Activated CD8-positive, alpha-beta memory T cell treated with anti-CD3 and anti-CD28 coated beads, Interleukin-2, amount 50 U/mL, for 24 hours (primary cell): Measurements from ENCODE around the gene RASL10B.
"Not testable (repeated sequence)": the region's sequence is repeated elsewhere in the genome, so short reads cannot be mapped to it uniquely, and the experiment has no call there.

ENCODE experiments used
- DNase-seq: peaks from one replicate; pipeline ENCODE4 v3.0.0-alpha.2; 2020; ENCODE audit errors: extremely low read depth

RASL10B gene, protein sequence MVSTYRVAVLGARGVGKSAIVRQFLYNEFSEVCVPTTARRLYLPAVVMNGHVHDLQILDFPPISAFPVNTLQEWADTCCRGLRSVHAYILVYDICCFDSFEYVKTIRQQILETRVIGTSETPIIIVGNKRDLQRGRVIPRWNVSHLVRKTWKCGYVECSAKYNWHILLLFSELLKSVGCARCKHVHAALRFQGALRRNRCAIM

DNA sequence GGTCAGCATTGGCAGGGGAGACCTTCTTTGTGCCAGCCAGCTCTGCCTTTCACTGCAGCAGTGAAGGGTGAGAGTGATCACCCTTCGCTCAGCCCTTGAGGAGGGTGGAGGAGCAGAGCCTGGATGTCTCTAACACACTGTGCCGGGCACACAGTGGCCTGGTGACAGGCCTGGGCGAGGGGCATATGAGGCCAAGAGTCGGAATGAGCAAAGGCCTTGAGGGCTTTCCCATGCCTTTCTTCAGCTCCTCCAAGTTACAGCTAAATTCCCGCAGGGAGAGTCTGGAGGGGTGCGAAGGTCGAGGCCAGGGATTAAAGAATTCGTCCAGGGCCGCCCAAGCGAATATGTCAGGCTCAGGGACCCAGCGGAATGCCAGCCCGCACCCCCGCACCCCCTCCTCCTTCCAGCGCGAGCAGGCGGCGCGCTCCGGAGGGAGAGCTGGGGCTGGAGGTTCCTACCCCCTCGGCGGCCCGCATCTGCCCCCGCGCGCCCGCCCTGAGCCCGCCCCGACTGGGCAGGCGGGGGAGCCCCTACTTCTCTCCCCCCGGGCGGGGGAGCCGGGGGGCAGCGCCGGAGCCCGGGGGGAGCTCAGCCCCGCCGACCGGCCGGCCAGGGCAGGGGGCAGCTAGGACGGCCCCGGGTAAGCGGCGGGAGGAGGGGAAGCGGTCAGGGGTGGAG lies at the start of gene RASL10B:
Gene RASL10B (plus strand): TSS at position 401 of the 678 bp plus-strand sequence. CDS start 3,546 bp downstream, outside the sequence.
- DNase-seq, result no peak

DNA sequence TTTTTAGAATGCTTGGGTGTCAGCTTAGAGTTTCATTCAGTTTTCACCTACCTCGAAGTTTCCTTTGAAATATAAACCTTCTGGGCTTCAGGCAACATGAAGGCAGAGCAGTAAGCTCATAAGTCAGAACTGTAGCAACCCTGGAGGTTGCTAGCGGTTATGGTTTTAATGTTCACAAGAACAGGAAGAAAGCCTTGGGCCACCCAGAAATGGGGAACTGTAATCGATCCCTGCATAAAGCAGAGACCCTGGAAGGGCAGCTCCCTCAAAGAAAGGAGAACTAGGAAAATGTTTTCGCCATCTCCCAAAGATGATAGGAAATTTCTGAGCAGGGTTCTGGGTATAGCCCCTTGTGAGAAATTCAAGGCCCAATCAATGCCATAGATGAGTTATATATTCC lies 47.8 kb upstream of the RASL10B start:
- DNase-seq, result no peak

DNA sequence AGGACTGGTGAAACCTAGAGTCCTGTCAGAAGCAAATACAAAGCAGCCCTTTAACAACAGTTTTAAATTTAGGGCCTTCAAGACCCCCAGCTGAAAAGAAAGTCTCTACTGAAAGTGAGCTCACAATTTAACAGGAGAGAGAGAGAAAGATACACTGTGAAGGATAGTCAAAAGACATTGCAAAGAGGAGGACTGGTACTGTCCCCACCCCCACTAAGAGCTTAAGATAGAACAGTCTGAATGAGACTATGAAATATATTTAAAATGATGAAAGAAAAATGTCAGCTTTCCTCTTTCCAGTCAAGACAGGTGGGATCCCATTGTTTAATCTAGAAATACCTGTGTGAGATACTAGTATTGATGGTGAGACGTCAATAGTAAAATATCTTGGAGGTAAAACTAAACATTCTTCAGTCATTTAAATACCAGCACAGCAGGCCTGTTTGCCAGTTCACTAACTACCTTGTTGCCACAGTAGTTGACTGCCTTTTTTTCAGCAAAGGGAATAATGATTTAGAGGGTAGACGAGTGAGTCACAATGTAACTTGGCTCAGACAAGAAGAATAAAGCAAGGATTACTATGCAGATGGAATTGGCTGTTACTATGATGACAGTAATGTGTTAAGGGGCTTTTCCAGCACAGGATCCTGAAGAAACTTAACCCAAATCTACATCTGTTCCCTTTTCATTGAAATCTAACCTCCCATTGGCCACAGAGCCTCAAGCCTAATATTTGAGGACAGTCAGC lies 47.2 kb upstream of the RASL10B start:
- DNase-seq, result no peak

DNA sequence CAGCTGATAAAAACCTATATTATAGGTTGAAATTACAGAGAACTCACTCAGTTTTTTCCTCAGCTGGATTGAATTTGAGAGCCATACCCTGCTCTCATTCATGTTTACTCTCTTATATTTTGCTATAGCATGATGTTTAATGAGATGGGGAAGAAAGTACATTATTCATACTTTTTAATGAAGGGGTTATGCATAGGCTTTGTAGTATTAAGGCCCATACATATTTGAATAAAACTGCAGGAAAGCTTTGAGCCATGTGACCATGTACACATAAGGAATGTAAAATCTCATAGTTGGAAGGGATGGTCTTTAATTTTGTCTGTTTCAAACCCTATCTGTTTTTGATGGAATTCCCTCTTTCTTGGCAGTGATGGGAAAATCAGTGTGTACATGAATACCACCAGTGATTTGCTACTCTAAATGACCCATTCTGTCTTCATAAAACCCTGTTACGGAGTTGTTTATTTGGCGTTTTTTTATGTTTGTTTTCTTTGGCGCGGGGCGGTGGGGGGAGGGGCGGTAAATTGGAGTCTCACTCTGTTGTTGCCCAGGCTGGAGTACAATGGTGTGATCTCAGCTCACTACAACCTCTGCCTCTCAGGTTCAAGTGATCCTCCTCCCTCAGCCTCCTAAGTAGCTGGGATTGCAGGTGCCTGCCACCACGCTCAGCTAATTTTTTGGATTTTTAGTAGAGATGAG lies 38.8 kb upstream of the RASL10B start:
- no peak for DNase-seq

DNA sequence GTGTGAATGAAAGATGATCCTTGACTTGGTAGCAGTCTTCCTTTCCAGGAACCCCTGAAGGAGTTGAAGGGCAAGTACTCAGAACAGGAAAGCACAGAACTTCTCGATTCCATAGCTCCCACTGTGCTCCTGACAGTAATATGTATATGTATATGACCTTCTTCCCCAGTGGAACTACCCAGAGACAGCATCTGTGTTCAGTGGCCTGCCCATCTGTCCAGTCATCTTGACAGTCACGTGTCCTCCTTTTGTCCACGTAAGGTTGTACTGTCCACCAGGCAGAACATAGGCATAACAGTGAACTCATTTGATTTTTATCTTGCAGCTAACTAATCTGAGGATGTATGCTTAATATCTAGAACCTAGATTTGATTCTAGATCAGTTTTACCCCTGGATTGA lies 37.8 kb upstream of the RASL10B start:
- DNase-seq, result no peak

DNA sequence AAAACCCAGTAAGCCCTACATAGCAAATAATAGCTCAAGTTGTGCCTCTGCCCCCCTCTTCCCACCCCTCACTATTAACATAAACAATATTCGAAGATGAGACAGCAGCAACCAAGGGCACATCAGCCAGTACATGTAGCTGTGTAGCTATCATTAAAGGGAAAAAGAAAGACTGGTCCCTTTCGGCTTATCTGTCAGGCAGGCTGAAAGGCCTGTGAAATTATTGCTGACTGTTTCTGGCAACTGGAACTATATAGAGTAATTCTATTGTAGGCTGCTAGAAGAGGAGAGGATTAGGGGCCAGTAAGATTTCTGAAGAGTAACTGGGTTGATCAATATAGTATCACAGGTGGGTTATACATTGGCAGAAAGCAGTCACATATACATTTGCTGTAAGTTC lies 36.5 kb upstream of the RASL10B start:
- DNase-seq, result no peak

DNA sequence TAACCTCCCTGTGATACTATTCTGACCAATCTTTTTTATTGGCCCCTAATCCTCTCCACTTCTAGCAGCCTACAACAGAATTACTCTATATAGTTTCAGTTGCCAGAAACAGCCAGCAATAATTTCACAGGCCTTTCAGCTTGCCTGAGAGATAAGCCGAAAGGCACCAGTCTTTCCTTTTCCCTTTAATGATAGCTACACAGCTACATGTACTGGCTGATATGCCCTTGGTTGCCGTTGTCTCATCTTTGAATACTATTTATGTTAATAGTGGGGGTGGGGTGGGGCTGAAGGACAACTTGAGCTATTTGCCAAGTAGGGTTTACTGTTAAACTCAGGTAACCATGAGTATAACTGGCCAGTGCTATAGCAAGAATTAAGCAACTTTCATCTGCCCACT lies 35.8 kb upstream of the RASL10B start:
- no peak for DNase-seq

DNA sequence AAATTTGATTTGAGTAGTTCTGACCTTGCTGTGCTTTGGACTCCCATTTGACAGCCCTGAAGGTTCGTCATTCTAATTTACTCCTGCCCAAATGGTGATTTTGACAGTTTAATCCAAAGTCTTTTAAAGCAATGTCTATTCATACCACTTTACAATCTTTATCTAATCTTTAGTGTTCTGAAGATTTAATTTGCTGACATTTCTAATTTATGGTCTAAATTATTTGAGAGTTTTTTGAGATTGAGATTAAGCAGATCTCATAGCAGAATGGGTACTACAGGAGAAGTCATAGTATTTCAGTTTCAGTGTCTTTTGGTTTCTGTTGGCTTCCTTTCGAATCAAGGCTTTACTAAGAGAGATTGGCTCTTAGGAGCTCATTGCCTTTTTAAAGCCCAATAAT lies 32.6 kb upstream of the RASL10B start:
- no peak for DNase-seq

DNA sequence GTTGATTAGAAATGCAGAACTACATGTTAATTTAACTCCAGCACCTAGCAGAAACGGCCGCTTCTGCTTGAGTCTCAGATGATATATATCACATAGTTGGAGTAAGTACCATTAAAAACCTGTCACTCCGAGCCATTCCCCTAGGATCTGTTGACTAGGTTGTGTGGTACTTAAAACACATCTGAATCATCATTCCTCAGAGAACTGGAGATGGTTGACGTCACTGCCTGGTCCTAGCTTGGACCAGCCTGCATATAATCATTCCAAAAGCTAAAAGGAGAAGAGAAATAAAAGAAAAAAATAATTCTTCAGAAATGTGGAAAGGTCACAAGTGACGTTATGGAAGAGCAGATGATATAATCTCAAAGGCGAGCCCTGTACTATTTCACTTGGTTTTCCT lies 31.3 kb upstream of the RASL10B start:
- no peak for DNase-seq

DNA sequence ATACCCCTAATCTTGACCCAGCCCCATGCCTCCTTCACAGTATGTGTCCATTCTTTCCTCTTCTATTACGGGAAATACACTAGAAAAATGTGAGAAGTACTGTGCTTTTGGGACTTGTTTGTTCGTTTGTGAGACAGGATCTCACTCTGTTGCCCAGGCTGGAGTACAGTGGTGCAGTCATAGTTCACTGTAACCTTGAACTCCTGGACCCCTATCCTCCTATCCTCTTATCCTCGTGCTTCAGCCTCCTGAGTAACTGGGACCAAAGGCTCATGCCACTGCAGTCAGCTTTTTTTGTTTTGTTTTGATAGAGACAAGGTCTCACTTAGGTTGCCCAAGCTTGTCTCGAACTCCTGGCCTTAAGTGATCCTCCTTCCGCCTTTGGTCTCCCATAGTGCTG lies 29.9 kb upstream of the RASL10B start:
- no peak for DNase-seq

DNA sequence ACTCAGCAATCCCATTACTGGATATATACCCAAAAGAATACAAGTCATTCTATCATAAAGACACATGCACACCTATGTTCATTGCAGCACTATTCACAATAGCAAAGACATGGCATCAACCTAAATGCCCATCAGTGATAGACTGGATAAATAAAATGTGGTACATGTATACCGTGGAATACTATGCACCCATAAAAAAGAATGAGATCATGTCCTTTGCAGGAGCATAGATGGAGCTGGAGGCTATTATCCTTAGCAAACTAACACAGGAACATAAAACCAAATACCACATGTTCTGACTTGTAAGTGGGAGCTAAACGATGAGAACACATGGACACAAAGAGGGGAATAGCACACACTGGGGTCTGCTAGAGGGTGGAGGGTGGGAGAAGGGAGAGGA lies 28.1 kb upstream of the RASL10B start:
- DNase-seq, result not testable (repeated sequence)

DNA sequence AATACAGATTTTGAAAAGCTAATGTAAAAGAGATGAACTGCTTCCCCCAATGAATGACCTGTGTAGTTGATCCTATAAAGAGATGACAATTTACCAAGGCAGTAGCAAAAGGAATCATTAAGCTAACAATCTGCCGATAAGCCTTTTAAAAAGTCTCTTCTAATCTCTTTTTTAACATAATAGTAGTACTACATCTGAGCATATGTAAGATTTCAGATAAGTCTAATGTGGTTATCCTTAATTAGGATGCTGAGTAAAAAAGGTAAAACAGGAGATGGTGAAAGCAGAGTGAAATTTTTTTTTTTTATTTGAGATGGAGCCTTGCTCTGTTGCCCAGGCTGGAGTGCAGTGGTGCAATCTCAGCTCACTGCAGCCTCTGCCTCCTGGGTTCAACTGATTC lies 26.2 kb upstream of the RASL10B start:
- no peak for DNase-seq

DNA sequence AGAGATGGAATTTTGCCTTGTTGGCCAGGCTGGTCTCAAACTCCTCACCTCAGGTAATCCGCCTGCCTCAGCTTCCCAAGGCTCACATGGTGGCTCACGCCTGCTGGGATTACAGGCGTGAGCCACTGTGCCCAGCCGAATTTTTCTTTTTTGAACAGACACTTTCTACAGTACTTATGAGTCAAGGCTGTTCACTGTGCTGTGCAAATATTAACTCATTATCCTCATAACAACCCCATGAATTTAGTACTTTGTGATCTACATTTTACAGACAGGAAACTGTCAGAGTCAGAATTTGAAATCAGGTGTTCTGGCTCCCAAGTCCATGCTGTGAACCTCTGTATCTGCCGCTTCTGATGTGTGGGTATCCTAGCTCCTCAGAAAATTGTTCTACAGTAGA lies 25.7 kb upstream of the RASL10B start:
- no peak for DNase-seq

DNA sequence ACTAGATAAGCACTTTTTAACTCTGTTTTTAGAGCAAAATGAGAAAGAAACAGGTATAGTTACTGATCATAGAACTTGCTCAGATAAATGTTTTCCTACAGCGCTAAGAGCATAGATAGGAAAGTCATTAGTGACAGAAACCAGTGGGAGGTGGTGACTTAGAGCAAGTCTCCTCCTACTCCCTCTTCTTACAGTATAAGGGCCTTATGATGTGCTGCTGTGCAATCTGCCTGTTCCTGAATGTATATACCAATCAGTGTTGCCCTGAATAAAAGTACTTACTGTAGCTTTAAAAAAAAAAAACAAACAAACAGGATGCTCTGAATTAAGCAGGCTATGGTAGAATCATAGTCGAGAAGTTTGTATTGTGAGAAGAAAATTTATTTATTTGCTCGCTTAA lies 23.3 kb upstream of the RASL10B start:
- DNase-seq, result no peak

DNA sequence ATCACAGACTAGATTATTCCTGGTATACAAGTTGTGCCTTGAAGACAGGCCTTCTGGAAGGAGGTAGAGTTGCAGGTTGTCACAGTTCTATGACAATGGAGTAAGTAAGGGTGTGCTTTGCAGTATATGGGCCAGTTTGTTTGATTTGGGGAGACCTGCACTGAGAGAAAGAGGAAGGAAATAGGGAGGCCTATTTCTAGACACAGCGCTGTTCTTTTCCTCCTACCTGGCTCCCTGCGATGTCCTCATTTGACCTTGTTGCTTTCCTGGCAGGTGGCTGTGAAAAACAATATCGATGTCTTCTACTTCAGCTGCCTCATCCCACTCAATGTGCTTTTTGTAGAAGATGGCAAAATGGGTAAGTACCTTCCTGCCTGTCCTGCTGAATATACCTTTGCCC lies 22.5 kb upstream of the RASL10B start:
- no peak for DNase-seq

DNA sequence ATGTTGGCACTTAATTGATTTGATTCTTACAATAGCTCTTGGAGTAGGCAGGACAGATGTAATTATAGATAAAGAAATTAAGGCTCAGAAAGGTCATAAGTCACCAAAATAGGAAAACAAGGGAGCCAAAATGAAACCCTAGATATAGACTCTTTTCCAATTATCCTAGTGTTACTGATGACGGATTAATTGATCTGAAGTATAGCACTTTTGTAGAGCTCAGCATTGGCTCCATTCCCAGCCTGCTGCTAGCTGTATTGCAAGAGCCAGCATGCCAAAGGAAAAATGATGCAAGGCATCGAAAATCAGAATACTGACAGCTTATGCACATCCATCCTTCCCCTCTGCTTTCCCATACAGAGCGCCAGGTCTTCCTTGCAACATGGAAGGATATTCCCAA lies 21.6 kb upstream of the RASL10B start:
- DNase-seq, result no peak

DNA sequence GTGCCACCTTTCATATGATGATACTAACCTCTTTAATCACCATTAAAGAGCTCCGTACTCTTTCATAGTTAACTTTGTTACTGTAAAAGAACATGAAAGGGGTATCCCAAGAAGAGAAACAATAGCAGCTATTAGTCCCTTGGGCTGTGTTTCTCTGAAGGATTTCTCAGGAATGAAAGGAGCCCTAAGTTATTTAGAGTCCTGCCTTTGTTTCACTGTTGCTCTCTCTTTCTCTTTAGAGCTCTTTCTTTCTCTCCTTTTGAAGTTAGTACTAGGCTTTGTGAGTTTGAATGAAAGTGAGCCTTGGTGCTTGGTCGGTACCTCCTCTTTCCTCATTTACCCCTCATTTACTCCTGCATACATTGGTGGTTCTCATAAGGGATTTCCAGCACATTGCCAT lies 20.5 kb upstream of the RASL10B start:
- no peak for DNase-seq

DNA sequence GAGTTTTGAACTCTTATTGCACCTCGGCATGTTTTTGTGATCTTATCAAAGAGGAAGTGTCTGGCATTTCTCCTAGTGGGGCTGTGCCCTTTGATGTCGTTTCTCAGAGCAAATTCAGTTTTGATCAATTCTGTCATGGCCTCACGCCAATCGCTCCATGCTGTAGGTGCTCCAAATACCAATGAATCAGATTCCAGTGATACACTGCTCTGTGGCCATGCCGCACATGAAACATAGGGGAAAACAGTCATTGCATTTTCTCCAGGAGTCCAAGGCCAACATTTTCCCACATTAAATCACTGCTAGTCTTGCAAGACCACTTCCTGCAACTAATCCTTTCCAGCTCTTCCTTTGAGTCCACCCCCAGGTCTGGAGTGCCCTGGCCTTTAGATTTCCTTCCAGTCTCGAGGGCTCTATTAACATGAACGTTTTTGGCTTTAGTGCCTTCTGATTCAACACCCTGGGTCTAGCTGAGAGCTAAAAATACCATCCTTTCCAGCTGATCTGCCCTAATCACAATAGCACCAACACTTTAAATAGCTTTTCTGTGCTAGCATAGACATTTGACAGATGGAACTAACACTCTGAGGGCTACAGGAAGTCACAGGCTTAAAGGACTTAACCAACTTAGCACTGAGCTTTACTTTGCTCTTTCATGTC lies 18.2 kb upstream of the RASL10B start:
- DNase-seq, result no peak

DNA sequence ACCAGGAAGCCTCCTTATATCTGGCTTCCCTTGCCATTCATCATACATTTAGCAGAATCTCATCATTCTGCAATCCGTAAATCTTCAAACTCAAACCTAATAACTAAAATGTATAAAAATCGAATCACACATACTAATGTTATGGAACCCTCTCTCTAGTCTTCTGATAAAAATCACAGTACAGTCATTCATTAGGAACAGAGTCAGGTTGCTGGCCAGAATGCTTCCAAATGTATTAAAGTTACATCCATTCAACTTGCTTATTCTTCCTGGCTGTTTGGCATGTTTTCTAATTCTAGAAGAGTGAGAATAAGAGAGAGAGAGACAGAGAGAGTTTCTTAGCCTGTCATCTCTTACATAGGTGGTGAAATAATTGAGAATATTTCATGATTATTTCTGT lies 16.5 kb upstream of the RASL10B start:
- no peak for DNase-seq

DNA sequence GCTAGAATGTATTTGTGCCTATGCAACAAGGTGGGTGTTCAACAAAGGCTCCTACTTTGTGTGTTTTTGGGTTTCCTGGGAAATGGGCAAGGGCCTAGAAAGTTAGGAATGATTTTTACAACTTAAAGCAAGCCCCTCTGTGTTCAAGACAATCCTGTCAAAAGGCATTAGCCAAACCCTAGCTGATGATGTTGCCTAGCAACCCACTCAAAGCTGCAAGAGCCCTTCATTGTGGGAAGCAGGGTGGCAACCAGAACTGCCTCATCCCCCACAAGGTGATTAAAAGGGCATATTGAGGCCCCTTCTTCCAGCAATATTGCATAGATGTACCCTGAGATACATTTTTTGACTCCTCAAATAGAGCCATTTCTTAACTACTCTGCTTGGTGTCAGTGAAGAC lies 16.0 kb upstream of the RASL10B start:
- DNase-seq, result no peak

DNA sequence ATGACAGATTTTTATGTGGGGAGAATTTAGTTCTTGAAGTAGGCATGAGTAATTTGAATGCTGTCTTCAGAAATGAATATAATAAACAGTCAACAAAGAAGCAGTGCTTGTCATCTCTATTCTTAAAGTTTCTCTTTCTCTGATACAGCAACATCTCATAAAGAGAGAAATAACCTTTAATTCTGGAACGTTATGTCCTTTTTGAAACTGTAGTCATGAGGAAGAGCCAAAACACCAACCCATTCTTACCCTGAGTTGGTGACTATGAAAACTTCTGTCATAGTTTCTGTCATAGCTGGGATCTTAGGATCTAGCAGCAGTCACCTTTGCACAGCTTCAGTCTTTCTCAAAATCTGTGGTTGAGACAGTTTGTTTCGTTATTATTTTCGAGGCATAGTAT lies 15.3 kb upstream of the RASL10B start:
- DNase-seq, result no peak

DNA sequence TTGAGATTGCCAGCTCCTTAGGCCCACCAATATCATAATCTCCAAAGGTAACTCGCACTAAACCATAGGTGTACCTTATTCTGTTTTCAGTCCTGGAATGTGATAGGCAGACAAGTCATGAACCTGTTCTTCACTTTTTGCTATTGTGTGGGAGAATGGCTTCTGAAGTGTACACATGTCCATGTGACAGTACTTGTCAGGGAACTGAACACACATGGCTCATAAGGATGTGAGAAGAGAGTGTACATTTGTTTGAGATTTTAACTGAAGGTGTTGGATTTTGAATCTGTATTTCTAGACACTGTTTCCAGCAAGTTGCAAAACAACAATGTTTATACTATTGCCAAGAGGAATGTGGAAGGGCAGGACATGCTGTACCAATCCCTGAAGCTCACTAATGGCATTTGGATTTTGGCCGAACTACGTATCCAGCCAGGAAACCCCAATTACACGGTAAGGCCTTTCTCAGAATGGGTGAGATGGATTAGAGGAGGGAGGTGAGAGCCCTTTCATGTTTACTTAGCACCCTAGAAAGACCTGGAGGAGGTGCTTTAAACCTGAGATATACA lies 14.5 kb upstream of the RASL10B start:
- no peak for DNase-seq
